K562 (cell line): Measurements from ENCODE around the gene ANKDD1A. TPM values are rescaled to one million over a fixed set of nuclear protein-coding genes. Genes with fewer than 3 reads are reported as not detected.
A peak's percentile ranks its signal among the peaks of the same experiment; 100 is the strongest.

Experiments
- CHD7 ChIP-seq: fragments of 200-600 bp; sonication (generic); IDR thresholded peaks from one replicate; pipeline ENCODE4 v1.6.1; 2012; ENCODE audit warnings: mild to moderate bottlenecking, low read depth, low read length, inconsistent platforms
- DEAF1 ChIP-seq: fragments of 450-650 bp; formaldehyde crosslinking; IDR thresholded peaks from 2 replicates; pipeline ENCODE4 v1.4.0; 2020; ENCODE audit warnings: mild to moderate bottlenecking, moderate library complexity
- DLX4 ChIP-seq: fragments of 250-450 bp; sonication (Bioruptor Pico); IDR thresholded peaks from 2 replicates; pipeline ENCODE4 v1.6.1; 2021; ENCODE audit warnings: mild to moderate bottlenecking
- DNMT1 ChIP-seq: fragments of 450-650 bp; IDR thresholded peaks from 2 replicates; pipeline ENCODE4 v1.6.1; 2016; ENCODE audit warnings: antibody characterized with exemption, mild to moderate bottlenecking
- MAX ChIP-seq: sonication (generic); formaldehyde crosslinking; IDR thresholded peaks from 2 replicates; pipeline ENCODE4 v1.9.0; 2022; ENCODE audit warnings: mild to moderate bottlenecking, missing genetic modification reagents
- SAFB2 ChIP-seq: fragments of 200-400 bp; formaldehyde crosslinking; IDR thresholded peaks from 2 replicates; pipeline ENCODE4 v1.6.1; 2018; ENCODE audit warnings: borderline replicate concordance, low read length, low read depth, moderate library complexity; ENCODE audit not compliant: severe bottlenecking
- SMAD1 ChIP-seq: fragments of 150-350 bp; IDR thresholded peaks from 2 replicates; pipeline ENCODE4 v1.6.1; 2014; ENCODE audit warnings: low read length, low read depth; ENCODE audit not compliant: partially characterized antibody
- ZBTB26 ChIP-seq: fragments of 450-650 bp; formaldehyde crosslinking; IDR thresholded peaks from 2 replicates; pipeline ENCODE4 v1.4.0; 2022; ENCODE audit warnings: missing genetic modification characterization
- ZNF408 ChIP-seq: fragments of 250-450 bp; sonication (Bioruptor Pico); IDR thresholded peaks from 2 replicates; pipeline ENCODE4 v1.4.0; 2020; ENCODE audit warnings: low read depth, mild to moderate bottlenecking, moderate library complexity
- ZNF511 ChIP-seq: sonication (generic); formaldehyde crosslinking; IDR thresholded peaks from 2 replicates; pipeline ENCODE4 v1.8.0; 2022; ENCODE audit warnings: mild to moderate bottlenecking, missing genetic modification reagents
- polyA plus RNA-seq, 8 experiments: library from polyadenylated mRNA; depleted of rRNA in 4 of 8; stranded (reverse) in 5 of 8; unstranded in 3 of 8; fragments of >200 nt; fragmentation: Nextera tagmentation in 2 of 8; fragmentation: Illumina TruSeq in 1 of 8; extraction: Ambion mirVana in 2 of 8; extraction: Trizol in 1 of 8; gene quantifications; 2 replicates each; pipeline versions ENCODE4 v1.2.1 to v1.2.3, GENCODE V29; 2011 to 2014; ENCODE audit warnings: inconsistent platforms in 1 of 8, missing spikeins in 1 of 8
- total RNA-seq, 7 experiments: library from RNA; depleted of rRNA in 6 of 7; stranded (reverse); fragments of >200 nt in 6 of 7; fragmentation: Illumina TruSeq in 2 of 7; extraction: Trizol in 2 of 7; gene quantifications; 2 replicates each; pipeline versions ENCODE4 v1.2.1 to v1.2.3, GENCODE V29; 2011 to 2021; ENCODE audit warnings: low replicate concordance in 1 of 7

ANKDD1A gene
- total and polyA plus RNA-seq, 9 of the 15 experiments (the other 6 are each of a cell fraction or from before 2014, with no cell fraction given) = 0.08 to 0.80 (median 0.43) TPM

- TF ChIP-seq DLX4 (CRISPR knock-in tag) (no peak), SMAD1 (no peak), ZBTB26 (CRISPR knock-in tag) (no peak), SAFB2 (no peak), ZNF511 (CRISPR knock-in tag) (peak; percentile 67), DEAF1 (no peak), DNMT1 (no peak), ZNF408 (no peak), CHD7 (no peak), MAX (CRISPR knock-in tag) (peak; percentile 94)
Measured at GRCh38 chr15:64893481-64894394, 18.0 kb upstream of the ANKDD1A start (continued).
